22Rv1 (cell line): ENCODE results near the gene SEC61A1.

Experiments used
- ZFX ChIP-seq: fragments of 450-650 bp; IDR thresholded peaks from 2 replicates; pipeline ENCODE4 v1.6.1; 2017; ENCODE audit warnings: antibody characterized with exemption, borderline replicate concordance
- TF ChIP-seq, protein P1 (sequence below): fragments of 450-650 bp; IDR thresholded peaks from 2 replicates; pipeline ENCODE4 v1.5.1; 2017; ENCODE audit warnings: mild to moderate bottlenecking

DNA sequence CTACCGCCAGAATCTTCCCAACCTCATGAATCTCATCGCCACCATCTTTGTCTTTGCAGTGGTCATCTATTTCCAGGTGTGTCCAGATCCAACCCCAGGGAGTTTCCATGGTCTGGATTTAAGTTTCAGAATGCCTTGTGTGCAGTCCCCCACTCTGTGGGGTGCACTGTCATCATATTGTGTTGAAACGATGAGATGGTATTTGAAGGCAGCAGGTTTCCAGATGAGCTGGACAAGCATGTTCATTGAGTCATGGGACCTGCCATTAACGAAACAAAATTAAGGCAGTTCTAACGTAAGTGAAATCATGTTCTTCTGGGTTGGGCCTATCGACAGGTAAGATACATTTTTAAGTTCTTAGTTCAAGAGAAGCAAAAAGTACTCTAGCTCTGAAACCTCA lies 12.7 kb downstream of the SEC61A1 start:
- TF ChIP-seq, protein P1, sequence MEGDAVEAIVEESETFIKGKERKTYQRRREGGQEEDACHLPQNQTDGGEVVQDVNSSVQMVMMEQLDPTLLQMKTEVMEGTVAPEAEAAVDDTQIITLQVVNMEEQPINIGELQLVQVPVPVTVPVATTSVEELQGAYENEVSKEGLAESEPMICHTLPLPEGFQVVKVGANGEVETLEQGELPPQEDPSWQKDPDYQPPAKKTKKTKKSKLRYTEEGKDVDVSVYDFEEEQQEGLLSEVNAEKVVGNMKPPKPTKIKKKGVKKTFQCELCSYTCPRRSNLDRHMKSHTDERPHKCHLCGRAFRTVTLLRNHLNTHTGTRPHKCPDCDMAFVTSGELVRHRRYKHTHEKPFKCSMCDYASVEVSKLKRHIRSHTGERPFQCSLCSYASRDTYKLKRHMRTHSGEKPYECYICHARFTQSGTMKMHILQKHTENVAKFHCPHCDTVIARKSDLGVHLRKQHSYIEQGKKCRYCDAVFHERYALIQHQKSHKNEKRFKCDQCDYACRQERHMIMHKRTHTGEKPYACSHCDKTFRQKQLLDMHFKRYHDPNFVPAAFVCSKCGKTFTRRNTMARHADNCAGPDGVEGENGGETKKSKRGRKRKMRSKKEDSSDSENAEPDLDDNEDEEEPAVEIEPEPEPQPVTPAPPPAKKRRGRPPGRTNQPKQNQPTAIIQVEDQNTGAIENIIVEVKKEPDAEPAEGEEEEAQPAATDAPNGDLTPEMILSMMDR, result no peak
- TF ChIP-seq ZFX, result no peak
